Bronchial epithelial cell (primary cell): ENCODE results near the gene ZFP92. TPM values are rescaled to one million over a fixed set of nuclear protein-coding genes. Genes with fewer than 3 reads are reported as not detected.
"Not testable (repeated sequence)": the region's sequence is repeated elsewhere in the genome, so short reads cannot be mapped to it uniquely, and the experiment has no call there.

Experiments
- DNase-seq: peaks from one replicate; pipeline ENCODE4 v3.0.0-alpha.2; 2010; ENCODE audit warnings: low read depth
- FAIRE-seq: peaks from 2 replicates; lab custom pipeline; 2011; peaks lifted over from hg19 to GRCh38; lab: Jason Lieb, UNC
- H3K27me3 ChIP-seq: 2 replicates; pipeline ENCODE4 v1.5.1; 2011; ENCODE audit warnings: low read length; ENCODE audit not compliant: control insufficient read depth, insufficient read depth
- H3K36me3 ChIP-seq: 2 replicates; pipeline ENCODE4 v1.5.1; 2011; ENCODE audit warnings: low read length; ENCODE audit not compliant: control insufficient read depth, insufficient read depth
- H3K4me3 ChIP-seq: 2 replicates; pipeline ENCODE4 v1.5.1; 2011; ENCODE audit warnings: mild to moderate bottlenecking, low read depth, low read length, control low read depth
- total RNA-seq: library from RNA; depleted of rRNA; stranded (reverse); fragments of >200 nt; gene quantifications from 2 replicates; pipeline ENCODE4 v1.2.1, GENCODE V29; 2014
- TF ChIP-seq, protein P1 (sequence below): IDR thresholded peaks from 2 replicates; pipeline ENCODE4 v1.5.1; 2011; ENCODE audit warnings: mild to moderate bottlenecking, moderate library complexity, low read length, control low read depth, inconsistent platforms; ENCODE audit not compliant: insufficient read depth, severe bottlenecking

ZFP92 gene
- total RNA-seq, 1 donor from 2014 or later = 0.53 TPM

- TF ChIP-seq, protein P1, sequence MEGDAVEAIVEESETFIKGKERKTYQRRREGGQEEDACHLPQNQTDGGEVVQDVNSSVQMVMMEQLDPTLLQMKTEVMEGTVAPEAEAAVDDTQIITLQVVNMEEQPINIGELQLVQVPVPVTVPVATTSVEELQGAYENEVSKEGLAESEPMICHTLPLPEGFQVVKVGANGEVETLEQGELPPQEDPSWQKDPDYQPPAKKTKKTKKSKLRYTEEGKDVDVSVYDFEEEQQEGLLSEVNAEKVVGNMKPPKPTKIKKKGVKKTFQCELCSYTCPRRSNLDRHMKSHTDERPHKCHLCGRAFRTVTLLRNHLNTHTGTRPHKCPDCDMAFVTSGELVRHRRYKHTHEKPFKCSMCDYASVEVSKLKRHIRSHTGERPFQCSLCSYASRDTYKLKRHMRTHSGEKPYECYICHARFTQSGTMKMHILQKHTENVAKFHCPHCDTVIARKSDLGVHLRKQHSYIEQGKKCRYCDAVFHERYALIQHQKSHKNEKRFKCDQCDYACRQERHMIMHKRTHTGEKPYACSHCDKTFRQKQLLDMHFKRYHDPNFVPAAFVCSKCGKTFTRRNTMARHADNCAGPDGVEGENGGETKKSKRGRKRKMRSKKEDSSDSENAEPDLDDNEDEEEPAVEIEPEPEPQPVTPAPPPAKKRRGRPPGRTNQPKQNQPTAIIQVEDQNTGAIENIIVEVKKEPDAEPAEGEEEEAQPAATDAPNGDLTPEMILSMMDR = no peak
- H3K4me3 ChIP-seq = no peak overlapping the region
- no peaks in the 10 kb centered on the region for H3K36me3 ChIP-seq
- DNase-seq (no peak), FAIRE-seq (no peak)
- H3K27me3 ChIP-seq = no peaks in the 10 kb centered on the region
These were observed 22.4 kb upstream of the ZFP92 start for GRCh38 chrX:153388722-153389459.

- not testable (repeated sequence) for FAIRE-seq, H3K27me3 ChIP-seq, H3K4me3 ChIP-seq, H3K36me3 ChIP-seq, DNase-seq
These were observed 21.9 kb upstream of the ZFP92 start for GRCh38 chrX:153389460-153389768.

DNA sequence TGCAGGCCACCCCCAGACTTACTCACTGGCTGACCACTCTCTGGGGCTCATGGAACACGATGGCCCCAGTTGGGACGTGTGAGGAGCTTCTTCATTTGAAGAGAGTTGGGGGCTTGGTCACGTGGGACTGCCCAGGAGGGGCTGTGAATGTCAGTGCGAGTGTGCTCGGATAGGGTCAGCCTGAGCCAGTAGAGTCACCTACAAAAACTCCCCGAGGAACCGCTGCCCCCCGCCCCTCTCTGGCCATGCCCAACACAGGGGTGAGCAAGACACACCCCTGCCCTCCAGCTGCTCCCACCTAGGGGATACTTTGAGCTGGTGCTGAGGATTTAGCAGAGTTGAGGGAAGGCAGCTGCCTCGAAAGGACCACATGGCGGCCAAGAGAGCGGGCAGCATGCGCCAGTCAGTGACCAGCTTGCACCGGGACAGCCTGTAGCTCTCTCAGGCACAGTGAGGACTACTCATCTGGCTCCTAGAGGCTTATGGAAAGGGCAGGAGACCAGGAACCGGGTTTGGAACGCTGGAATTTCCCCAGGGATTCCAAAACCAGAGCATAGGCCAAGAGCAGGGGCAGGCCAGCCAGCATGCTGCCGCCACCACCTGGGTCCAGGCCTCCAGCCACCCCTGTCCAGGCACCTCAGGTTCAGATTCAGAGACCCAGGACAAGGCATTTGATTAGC lies 18.5 kb upstream of the ZFP92 start:
- FAIRE-seq (no peak), DNase-seq (no peak)
- Histone ChIP-seq H3K4me3 (no peak overlapping the region), H3K36me3 (no peaks in the 10 kb centered on the region), H3K27me3 (no peaks in the 10 kb centered on the region)
- TF ChIP-seq, protein P1 = no peak

DNA sequence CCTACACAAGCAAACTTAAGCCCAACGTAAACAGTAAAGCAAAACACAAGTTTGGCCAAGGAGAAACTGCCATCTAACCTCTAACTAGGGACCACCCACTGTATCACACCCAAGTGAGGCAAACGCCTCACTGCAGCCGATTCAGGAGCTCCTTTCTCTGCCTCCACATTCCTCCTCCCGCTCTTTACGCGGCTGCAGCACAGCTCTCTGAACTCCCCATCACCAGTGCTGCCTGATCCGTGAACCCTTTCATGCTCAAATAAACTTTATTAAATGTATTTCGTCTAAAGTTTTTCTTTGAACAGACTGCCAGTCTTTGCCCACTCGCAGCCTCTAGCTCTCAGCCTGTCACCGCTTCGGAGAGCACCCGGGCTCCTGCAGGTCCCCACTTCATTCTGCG lies 16.7 kb upstream of the ZFP92 start:
- FAIRE-seq (no peak), DNase-seq (no peak)
- Histone ChIP-seq H3K36me3 (no peaks in the 10 kb centered on the region), H3K4me3 (no peak overlapping the region), H3K27me3 (no peaks in the 10 kb centered on the region)
- TF ChIP-seq, protein P1 = no peak

DNA sequence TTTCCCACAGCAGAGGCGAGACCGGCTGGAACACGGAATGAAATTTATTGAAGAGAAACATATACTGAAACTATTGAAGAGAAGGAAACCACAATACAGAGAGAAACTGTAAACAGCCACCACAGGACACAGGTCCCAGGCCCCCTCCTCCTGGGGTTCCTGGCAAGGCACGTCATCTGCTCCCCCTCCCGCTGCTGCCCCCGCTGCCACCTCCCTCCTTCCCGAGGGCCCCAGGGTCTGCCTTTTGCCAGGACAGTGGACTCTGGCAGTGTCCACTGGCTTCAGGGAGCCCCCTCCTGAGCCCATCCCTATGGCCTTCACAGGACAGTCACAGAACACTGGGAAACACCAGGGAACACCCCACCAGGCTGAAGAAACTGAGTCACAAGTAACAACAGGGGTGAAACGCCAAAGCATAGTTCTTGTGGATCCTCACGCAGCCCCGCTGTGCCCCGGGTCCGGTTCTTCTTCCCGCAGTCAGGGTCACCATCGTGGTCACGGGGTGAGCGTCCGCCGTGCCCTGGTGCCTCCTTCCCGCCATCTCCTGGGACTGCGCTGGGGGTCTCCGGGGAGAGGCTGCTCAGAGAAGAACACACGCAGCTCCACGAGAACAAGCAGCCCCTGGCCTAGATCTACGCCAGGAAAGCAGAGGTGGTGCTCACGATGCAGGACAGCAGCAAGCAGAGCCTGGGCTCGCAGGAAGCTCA lies 15.5 kb upstream of the ZFP92 start:
- no peak for DNase-seq
- TF ChIP-seq, protein P1 = no peak
- no peaks in the 10 kb centered on the region for H3K27me3 ChIP-seq
- H3K4me3 ChIP-seq = no peak overlapping the region
- no peaks in the 10 kb centered on the region for H3K36me3 ChIP-seq
- no peak for FAIRE-seq

DNA sequence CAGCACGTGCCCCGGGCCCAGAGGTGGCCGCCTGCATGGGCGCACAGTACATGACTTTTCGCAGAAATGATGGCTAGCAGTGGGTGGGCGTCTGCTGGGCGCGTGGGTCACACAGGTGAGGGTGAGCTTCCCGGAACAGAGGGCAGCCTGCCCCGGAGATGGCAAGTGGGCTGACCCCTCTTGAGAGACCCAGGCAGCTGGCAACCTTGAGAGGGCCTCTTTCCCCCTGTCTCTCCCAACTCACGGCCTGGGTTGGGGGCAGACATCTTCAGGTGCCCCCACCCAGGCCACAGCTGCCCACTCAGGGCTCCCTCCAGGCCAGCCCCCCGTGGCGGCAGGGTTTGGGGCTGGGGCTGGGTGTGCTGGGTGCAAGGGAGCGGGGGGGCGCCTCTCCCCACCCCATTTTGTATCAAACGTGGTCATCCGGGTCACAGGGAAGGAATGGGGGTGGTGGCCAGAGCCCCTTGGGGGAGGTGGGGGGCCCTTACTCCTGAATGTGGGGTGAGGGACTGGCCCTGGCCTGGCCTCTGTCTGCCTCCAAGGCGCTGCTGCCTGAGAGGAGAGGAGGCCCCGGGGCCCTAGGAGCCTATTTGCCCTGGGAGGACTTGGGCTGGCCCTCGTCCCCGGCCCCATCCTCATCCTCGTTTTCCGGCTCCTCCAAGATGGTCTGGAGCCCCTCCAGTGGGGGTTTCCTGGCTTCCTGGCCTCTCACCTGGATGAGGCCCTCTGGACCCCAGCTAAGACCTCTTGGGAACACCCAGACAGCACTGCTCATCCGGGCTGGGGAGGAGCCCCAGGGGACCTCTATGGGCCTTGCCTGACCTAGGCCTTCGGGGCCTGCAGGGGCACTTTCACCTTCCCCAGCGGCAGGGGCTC lies 14.7 kb upstream of the ZFP92 start:
- FAIRE-seq = no peak
- TF ChIP-seq, protein P1 = no peak
- Histone ChIP-seq H3K36me3 (no peaks in the 10 kb centered on the region), H3K27me3 (no peaks in the 10 kb centered on the region), H3K4me3 (no peak overlapping the region)
- DNase-seq = no peak
